HTR-8/SVneo (cell line): ENCODE measurements around the gene RERG.
"Not testable (repeated sequence)": the region's sequence is repeated elsewhere in the genome, so short reads cannot be mapped to it uniquely, and the experiment has no call there.

Source experiments
- DNase-seq: peaks from one replicate; pipeline ENCODE4 v3.0.0; 2011; ENCODE audit warnings: low spot score, mixed read lengths; ENCODE audit not compliant: insufficient read length
- FAIRE-seq: peaks from 2 replicates; lab custom pipeline; 2011; peaks lifted over from hg19 to GRCh38; lab: Jason Lieb, UNC

The RERG gene

DNA sequence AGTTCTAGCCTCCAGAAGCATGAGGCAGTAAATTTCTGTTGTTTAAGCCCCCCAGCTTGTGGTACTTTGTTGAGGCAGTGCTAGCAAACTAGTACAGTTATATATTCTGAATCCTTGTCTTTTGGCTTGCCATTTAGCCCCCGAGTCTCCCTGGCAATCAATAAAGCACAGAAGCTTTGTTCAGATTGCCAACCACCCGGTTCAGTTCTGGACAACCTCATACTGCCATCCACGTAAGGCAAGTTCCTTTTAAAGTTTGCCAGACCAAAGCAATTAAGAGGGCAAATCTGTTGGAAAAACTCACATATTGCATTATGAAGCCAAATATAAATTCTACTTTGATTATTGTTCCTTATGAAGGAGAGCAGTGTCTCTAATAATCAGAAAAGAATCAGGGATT, 67.1 kb downstream of the RERG start:
- DNase-seq (no peak), FAIRE-seq (no peak)

DNA sequence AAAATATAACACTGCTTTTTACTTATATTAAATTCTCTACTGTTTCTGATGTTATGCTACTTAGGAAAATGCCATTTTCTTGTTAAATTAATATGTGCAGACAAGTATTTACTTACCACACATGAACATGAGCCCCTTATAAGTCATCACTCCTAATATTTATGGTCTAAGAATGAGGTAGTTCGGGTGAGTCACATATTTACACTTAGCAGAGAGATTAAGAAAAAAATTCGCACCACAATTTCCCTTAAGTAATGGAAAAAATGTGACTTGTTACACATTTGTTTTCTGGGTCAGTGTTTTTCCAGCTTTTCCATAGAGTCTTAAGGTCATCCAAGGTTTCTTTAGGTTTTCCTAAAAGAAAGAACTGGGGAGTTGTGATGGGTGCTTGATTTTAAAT, 68.3 kb downstream of the RERG start:
- no peak for FAIRE-seq
- no peak for DNase-seq

DNA sequence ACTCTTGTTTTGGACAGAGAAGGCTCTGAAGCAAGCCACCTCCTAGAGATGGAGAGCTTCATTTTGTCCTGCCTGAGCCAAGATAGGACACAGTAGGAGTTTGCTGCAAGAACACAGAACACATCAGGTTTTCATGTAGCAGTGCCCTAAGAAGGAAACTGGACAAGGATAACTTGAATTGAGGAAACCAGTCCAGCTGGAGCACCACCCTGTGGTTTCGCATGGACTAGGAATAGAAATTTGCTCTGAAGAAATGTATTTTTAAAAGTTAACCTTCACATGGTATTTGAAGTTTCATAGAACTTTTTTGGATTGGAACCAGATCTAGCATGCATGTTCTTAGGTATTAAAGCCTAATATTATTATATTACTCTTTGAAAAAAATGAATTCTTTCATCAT, 68.8 kb downstream of the RERG start:
- no peak for DNase-seq

DNA sequence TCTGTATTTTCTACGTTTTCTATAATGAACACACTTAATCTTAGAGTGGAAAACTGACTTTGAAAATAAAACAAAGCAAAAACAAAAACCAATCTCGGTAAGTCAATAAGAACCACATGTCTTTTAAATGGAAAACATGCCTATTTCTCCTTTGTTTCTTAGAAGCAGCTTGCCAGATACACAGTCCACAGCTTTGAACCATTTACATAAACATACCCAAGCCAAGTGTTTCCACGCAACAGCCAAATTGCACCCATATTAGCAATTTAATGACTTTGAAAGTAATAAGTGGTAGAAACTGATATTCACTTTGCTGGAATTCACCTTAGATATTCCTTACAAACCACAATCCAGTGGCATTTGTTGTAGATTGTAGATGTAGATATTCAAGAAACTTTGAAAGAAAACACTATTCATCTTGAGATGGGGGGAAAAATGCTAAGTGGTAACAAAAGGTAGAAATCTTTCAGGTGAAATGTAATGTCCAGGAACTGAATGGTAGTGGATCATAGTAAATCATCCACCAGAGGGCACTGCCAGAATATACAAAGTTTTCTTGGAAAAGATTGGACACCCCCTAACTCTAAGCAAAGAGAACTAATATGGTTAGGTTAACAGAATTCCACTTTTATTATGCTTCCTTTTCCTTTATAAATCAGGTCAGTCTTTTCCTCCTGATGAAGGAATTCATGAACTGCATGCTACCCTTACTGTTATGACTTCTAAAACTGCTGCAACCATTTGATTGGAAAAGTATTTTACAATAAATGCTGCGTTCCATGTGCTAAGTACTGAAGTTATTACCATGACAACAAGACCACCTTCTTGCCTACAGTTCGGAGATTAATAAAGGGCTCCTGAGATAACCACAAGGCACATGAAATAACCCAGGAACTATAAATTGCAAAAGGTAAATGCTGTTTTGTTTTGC, 69.8 kb downstream of the RERG start:
- FAIRE-seq (no peak), DNase-seq (no peak)

More for the DNA sequence above, 68.8 kb downstream of the RERG start:
- FAIRE-seq = no peak

DNA sequence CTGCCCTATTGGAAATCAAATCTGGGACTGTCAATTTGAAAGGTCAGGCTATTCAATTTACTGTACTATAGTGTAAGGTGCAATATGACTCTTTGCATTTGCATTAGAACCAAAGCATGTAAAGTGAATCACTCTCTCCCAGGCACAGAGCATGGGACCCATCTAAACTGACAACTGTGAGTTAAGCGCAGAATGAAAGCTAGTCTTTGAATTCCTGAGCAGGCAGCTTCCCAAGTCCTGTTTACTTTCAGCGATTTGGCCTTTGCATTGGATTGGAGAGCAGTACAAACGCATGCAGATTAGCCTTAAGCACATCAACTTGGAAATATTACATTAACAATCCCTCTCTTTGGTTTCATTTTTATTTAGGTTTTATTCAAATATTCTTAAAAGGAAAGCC, 74.6 kb downstream of the RERG start:
- FAIRE-seq (no peak), DNase-seq (no peak)

DNA sequence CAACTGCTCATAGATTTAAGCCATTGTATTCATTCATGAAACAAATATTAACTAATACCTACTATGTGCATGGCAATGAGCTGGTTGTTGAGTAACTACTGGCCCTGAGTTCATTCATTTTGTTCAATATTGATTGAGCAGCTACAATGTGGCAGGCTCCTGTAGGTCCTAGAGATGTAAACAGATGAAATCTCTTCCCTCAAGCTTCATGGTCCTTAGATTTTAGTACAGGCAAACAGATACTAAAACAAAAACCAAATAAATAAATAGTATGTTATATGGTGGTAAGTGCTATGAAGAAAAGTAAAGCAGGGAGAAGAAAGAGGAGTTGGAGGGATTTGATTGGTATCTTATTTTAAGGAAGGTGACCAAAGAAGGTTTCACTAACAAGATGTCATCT, 77.8 kb downstream of the RERG start:
- FAIRE-seq = no peak

DNA sequence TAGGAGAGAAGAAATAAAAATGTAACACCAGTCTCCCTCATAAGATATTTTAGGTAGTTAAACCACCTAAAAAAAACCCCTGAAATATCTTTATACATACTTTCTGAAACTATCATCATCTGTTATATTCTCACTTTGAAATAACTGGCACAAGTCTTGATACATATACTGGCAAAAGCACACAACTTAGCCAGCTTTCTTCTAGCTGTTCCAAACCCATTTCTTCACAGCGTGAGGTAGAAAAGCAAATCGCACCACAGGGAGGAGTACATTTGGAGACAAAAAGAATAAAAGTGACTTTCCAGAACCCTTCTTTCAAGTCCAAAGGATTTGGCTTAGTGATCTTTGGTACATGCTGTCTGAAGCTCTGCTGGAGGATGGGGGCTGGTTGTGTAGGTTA, 78.5 kb downstream of the RERG start:
- FAIRE-seq = no peak

More for the DNA sequence above, 77.8 kb downstream of the RERG start:
- no peak for DNase-seq

DNA sequence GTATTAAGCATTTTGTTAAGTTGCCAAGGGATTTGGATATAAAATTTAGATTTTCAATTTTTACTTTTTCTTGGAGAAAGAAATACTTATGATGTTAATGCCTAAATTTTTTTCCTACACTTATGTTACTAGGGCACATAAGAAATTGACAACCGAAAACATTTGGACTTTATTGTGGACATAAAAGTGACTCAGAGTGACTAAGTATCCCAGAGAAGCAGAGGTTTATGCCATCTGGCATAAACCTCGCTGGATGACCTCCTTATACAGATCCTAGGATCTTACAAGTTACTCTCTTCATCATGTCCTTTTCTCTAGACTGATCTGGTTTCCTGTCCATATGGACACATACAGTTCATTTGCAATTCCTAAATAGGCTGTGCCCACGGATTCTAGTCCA, 89.8 kb downstream of the RERG start:
- DNase-seq (no peak), FAIRE-seq (no peak)

More for the DNA sequence above, 78.5 kb downstream of the RERG start:
- no peak for DNase-seq

DNA sequence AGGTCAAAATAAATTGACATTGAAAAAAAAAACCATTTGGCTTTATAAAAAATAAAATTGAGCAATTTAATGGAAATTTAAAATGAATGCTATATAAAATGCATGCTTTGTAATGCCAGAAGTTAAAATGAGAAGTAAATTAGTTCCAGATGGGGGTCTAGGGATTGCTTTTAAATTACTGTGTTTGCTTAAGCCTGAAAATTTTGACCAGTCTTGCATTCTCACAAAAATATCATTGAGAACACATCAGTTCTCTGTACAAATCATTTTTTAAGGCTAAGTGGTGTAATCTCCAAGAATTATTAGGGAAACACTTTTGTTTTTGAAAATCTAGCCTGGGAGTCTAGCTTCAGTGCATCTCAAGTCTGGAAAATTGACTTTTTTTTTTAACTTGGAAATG, 90.7 kb downstream of the RERG start:
- no peak for FAIRE-seq
- no peak for DNase-seq

DNA sequence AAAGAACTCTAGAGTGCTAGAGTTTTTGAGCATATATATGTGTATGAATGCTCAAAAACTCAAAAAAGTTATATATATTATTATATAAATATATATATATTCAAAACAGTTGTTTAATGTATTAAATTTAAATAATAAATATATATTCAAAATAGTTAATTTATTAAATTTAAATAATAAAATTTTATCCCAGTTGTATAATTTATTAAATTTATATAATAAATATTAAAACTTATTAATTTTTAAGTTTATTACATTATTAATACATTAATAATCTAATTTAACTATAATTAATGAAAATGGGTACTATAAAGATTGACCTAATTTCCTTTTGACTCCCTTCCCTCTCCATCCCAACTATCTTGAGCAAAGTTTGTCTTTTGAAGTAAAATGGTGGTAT, 97.8 kb downstream of the RERG start:
- FAIRE-seq = no peak
- no peak for DNase-seq

DNA sequence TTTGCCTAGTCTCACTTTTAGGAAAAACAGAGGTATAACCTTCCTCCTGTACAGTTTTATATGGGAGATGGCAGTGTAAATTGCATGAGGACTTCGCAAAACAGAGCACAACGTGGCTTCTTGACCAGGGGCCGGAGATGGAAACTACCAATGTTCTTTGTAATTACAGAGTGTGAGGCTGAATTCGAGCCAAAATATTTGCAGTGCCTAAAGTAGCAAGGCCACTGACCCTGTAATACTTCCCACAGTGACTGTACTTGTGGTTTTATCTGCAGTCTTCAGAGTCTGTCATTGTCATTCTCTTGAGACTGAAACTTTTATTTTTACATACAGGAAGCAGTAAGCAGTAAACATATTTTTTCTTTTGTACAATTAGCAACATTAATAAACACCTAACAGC, 98.9 kb downstream of the RERG start:
- no peak for FAIRE-seq
- DNase-seq = no peak

DNA sequence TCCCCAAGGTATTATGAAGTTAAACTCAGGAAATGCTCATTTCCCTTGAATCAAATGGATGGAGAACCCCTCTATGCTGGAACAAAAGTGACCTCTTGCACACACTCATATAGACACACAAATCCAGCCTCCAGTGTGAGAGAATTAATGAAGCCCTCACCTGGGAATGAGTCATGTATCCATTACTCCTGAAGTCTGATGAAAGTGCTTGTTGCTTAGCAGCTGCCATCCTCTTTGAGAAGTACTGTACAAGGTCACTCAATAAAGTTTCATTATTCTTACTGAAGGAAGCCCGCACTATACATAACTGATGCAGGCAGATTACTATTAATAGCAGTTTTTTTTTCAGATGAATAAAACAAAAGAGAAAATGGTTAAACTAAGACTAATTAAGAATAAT, 102.3 kb downstream of the RERG start:
- FAIRE-seq = no peak

DNA sequence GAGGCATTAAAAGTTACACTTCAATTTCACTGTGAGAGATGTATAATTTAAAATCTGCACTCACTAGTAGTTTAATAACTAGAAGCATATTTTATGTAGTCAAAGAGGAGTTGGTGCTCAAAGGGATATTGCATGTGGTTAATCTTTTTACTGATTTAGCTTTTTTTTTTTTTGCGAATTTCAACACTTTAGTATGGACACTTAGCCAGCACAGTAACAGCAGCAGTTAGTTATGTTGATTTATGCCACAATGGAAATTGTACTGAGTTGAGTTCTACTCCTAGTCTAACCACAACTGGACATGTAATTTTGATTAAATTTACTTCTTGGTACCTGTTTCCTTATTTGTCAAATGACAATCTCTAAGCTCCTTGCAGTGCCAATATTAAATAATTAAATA, 104.2 kb downstream of the RERG start:
- no peak for DNase-seq
- no peak for FAIRE-seq

More for the DNA sequence above, 102.3 kb downstream of the RERG start:
- DNase-seq = no peak

DNA sequence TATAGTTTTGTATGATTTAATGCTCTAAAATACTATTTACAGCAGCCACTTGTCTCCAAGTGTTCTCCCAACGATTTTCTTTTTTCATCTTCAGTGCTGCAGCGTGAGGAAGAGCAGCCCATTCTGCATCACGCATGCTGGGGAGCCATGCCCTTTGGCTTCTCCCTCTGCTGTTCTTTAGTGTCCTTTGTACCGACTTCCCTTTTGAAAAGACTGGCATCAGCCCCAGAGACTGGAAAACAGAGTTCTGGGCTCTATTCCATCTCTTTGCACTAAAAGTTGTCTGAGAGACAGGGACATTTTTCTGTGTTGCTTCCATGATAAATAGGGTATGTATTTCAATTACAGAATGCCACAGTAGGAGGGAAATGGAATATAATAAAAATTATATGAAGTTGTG, 105.1 kb downstream of the RERG start:
- DNase-seq (no peak), FAIRE-seq (no peak)

DNA sequence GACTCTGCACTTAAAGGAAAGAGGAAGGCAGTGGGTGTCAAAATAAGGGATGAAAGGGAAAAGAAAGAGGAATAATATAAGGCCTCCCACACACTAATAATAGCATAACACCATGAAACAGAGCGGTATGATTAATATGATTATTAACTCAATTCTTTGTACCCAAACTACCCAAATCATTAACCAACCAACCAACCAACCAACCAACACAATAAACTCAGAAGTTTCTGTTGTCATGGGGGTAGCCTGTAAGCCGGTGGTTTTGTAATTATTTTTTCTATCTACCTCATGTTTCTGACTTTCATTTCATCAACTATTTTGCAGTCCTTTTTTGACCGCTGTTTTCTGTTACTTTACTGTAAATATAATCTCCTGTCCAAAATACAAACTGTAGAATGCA, 105.8 kb downstream of the RERG start:
- DNase-seq (no peak), FAIRE-seq (no peak)

DNA sequence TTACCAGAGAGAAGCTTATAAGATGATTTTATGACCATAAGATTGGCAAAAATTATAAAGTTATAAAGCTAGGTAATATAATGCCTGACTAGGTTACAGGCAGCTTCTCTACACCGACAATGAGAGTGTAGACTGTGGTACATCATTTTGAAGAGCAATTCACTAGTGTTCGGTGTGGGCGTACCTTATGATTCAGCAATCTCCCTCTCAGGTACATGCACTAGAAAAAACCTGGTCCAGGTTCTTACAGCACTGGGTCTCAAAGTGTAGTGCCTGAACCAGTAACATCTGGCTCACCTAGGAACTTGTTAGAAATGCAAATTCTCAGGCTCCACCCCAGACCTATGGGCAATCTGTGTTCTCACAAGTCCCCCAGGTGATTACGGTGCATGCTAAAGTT, 106.7 kb downstream of the RERG start:
- no peak for FAIRE-seq
- no peak for DNase-seq

DNA sequence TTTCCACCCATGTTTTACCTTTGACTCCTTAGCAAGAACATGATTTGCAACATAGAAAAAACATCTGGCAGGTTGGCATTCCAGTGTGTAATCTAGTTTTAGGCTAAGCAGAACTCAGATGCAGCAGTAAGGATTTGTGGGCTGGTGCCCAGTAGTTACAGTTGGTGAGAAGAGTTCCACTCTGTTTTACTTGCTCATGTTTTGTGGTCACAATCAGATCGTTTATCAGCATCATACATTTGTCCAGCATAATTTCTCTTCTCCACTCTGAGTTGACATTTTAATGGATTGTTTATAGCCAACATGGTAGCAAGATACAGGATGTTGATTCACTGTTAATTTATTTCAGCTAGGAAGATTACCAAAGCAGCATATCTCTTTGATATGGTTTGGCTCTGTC, 128.4 kb downstream of the RERG start:
- no peak for FAIRE-seq
- no peak for DNase-seq

DNA sequence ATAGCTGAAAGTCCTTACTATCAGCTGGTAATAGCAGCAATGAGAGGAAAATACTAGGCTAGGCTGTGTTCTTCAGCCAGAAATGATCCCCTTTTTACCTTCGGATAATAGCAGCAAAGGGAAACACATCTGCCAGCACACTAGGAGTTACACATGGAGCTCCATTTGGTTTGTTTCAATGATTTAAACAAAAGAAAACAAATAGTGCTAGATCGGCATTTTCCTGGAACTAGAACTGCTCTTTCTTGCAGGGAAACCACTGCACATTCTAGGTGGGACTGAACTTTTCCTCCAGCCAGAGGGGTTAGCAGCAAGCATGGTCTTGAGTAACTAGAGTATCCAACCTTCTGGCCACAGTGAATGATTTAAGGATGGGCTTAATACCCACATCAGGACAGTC, 130.8 kb downstream of the RERG start:
- FAIRE-seq = no peak

DNA sequence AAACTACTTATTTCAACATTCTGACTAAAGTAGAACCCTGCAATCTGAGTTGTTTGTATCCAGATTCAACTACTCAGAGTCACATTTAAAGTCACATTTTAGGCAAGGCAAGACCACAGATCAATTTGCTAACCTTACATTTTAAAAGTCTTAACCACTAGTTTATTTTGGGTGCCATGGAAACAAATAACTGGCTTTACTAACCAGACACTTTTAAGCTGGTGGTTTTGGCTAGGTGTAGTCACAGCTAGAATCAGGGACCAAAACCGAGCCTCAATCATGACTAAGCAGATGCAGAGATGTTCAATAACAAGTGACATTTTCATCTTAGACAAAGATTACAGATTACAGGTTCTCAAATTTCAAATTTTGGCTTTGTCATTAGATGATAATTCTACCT, 133.1 kb downstream of the RERG start:
- FAIRE-seq = no peak
- DNase-seq = no peak

More for the DNA sequence above, 130.8 kb downstream of the RERG start:
- DNase-seq = no peak

DNA sequence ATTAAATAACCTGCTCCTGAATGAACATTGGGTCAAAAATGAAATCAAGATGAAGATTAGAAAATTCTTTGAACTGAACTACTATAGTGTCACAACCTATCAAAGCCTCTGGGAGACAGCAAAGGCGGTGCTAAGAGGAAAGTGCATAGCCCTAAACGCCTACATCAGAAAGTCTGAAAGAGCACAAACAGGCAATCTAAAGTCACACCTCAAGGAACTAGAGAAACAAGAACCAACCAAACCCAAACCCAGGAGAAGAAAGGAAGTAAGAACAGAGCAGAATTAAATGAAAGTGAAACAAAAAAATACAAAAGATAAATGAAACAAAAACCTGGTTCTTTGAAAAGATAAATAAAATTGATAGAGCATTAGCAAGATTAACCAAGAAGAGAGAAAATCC, 143.5 kb downstream of the RERG start:
- FAIRE-seq, DNase-seq: not testable (repeated sequence)

DNA sequence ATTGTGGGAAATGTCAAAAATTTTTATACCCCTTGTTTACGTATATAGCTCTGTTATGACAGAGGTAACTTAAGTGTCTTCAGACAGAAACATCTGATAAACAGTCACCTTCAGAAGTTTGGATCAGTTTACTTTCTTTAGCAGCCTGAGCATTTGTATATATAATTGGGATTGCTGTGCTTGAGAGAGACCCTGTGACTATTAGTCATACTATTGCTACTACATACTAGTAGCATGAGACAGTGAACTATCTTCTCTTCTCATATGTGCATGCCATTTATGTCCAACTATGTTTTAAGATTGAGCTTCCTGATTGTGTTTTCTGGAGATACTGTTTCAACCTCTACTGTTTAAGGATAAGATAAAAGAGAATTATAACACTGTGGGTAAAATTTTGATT, 146.9 kb downstream of the RERG start:
- FAIRE-seq (no peak), DNase-seq (no peak)

DNA sequence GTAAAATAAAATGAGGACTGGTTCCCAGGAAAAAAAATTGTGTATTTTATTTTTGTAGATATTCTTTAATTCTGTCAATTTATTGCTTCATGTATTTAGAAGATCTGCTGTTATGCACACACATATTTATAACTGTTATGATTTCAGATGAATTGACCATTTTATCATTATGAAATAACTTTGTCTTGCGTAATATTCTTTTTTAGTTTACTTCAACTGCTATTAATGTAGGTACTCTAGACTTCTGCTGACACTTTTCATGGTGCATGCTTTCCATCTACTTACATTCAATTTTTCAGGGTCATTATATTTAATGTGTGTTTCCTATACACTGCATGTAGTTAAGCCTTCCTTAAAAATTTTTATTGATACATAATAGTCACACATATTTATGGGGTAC, 162.1 kb downstream of the RERG start:
- FAIRE-seq (no peak), DNase-seq (no peak)
